ENCODE measurements around the gene HBD.
"Not testable (repeated sequence)": the region's sequence is repeated elsewhere in the genome, so short reads cannot be mapped to it uniquely, and the experiment has no call there.

The HBD gene

DNA sequence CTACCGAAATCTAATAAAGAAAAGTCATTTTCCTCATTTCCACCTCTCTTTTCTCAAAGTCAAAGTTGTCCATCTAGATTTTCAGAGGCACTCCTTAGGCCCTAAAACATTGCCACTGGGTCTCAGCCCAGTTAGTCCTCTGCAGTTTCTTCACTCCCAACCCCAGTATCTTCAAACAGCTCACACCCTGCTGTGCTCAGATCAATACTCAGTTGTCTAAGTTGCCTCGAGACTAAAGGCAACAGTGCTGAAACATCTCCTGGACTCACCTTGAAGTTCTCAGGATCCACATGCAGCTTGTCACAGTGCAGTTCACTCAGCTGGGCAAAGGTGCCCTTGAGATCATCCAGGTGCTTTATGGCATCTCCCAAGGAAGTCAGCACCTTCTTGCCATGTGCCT lies 19.7 kb upstream of the HBD start:
- not testable (repeated sequence) for DNase-seq (ENCODE audit: insufficient read length, low spot score); FAIRE-seq

DNA sequence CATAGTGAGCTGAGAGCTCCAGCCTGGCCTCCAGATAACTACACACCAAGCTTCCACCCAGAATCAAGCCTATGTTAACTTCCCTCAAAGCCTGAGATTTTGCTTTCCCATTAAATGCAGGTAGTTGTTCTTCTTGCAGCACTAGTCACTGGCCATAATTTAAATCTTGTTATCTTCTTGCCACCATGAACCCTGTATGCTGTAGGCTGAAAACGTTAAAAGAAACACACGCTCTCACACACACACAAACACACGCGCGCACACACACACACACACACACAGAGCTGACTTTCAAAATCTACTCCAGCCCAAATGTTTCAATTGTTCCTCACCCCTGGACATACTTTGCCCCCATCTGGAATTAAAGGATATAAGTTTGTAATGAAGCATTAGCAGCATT lies 19.2 kb upstream of the HBD start:
- not testable (repeated sequence) for FAIRE-seq; DNase-seq (ENCODE audit: insufficient read length, low spot score)

DNA sequence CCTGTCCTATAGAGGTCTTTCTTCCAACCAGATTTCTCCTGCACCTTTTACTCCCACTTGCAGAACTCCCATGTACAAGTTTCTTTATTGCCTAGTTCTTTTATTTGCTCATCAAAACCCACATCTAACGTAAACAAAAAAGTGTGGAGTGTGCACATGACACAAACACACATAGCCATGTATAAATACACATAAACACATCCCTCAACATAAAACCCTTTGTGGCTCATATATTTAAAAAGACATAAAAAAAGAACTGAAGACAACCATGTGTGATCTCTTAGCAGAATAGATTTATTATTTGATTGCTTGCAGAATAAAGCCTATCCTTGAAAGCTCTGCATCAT lies 18.6 kb upstream of the HBD start:
- FAIRE-seq (no peak), DNase-seq (ENCODE audit: insufficient read length, low spot score) (no peak)

DNA sequence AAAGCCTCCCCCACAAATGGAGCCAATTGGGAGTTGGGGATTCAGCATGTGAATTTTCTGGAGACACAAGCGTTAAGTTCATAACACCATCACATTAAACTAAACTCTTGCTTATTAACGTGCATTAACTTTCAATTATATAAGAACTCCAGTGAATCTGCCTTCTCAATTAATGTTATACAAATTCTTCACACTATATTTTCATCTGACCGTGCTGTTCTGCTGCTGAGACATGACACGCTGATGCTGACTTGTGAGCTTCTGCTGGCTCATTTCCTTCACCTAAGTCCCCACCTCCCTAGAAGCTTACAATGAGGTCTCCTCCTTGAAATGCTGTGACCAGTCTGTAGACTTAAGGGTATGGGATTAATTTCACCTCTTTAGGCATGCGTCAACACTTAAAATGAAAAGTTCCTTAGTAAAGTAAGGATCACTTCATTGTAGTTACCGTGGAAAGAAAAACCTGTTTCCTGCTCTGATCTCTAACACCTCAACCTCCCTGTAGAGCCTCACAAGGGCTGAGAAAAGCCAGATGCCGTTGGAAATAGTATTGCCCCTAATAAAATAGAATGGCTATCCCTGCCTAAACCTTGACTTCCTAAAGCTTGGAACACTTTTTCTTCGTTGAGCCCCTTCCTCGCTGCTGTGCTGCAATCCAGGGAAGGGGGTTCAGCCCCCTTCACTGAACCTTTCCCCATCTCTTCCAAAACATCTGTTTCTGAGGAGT lies 18.1 kb upstream of the HBD start:
- FAIRE-seq (no peak), DNase-seq (ENCODE audit: insufficient read length, low spot score) (no peak)

DNA sequence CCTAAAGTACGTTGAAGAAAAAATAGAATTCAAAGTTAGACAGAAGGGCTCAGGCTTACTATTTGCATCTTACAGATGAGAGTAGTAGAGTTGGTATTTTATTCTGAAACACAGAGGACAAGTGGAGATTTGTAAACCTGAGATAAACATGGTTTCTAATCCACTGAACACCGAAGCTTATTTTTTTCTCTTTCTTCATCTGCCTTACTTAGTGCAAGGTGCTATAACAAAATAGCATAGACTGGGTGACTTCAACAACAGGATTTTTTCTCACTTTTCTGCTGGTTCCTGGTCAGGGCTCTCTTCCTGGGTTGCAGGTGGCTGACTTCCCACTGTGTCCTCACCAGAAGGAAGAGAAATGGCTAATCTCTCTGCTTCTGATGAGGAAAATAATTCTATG lies 17.5 kb upstream of the HBD start:
- no peak for FAIRE-seq
- DNase-seq (ENCODE audit: insufficient read length, low spot score) = no peak

DNA sequence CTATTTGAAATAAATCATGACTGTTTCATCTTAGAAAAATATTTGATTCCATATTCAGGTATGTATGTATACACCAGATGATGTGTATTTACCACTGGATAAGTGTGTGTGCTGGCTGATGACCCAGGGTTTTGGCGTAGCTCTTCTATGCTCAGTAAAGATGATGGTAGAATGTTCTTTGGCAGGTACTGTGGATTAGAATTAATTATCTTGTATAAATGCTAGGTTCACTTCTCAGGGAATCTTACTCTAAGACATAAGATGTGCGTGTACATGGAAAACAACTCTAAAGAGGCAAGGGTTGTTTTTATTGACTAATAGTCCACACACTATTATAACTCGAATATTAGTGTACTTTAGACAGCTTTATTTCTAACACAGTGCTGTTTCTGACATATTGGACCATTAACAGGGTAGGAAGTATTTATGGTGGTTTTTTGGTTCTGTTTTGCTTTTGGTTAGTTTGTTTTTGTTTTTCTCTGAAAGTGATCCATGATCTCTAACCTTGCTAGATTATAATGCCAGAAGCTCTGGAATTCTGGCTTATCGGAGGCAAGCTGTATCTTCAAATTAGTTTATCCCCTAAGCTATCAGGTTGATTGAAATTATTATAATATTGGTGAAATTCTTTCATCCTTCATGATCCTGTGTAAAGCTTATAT lies 16.4 kb upstream of the HBD start:
- FAIRE-seq (no peak), DNase-seq (ENCODE audit: insufficient read length, low spot score) (no peak)

DNA sequence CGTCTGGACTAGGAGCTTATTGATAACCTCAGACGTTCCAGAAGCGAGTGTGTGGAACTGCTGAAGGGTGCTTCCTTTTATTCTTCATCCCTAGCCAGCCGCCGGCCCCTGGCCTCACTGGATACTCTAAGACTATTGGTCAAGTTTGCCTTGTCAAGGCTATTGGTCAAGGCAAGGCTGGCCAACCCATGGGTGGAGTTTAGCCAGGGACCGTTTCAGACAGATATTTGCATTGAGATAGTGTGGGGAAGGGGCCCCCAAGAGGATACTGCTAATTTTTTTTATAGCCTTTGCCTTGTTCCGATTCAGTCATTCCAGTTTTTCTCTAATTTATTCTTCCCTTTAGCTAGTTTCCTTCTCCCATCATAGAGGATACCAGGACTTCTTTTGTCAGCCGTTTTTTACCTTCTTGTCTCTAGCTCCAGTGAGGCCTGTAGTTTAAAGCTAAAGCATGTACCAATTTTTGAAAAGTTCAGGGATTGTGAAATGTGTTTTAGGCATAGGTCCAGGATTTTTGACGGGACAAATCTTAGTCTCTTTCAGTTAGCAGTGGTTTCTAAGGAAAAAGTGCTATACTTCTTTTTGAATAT lies 15.6 kb upstream of the HBD start, which contains the start of gene HBG1:
Gene HBG1 (minus strand): TSS at position 51 of the 590 bp plus-strand sequence. CDS start 53 bp downstream, outside the sequence.
- not testable (repeated sequence) for DNase-seq (ENCODE audit: insufficient read length, low spot score); FAIRE-seq

DNA sequence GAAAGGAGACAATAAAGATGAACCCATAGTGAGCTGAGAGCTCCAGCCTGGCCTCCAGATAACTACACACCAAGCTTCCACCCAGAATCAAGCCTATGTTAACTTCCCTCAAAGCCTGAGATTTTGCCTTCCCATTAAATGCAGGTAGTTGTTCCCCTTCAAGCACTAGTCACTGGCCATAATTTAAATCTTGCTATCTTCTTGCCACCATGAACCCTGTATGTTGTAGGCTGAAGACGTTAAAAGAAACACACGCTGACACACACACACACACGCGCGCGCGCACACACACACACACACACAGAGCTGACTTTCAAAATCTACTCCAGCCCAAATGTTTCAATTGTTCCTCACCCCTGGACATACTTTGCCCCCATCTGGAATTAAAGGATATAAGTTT lies 14.2 kb upstream of the HBD start:
- not testable (repeated sequence) for FAIRE-seq; DNase-seq (ENCODE audit: insufficient read length, low spot score)

DNA sequence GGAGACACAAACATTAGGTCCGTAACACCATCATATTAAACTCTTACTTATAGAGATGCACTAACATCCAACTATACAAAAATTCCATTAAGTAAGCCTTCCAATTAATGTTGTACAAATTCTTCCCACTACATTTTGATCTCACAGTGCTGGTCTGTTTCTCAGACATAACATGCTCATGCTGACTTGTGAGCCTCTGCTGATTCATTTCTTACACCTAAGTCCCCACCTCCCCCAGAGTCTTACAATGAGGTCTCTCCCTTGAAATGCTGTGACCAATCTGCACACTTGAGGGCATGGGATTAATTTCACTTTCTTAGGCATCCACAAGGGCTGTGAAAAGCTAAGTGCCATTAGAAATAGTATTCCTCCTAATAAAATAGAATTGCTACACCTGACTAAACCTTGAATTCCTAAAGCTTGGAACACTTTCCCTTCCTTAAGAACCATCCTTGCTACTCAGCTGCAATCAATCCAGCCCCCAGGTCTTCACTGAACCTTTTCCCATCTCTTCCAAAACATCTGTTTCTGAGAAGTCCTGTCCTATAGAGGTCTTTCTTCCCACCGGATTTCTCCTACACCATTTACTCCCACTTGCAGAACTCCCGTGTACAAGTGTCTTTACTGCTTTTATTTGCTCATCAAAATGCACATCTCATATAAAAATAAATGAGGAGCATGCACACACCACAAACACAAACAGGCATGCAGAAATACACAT lies 13.3 kb upstream of the HBD start:
- DNase-seq (ENCODE audit: insufficient read length, low spot score) (no peak), FAIRE-seq (no peak)

DNA sequence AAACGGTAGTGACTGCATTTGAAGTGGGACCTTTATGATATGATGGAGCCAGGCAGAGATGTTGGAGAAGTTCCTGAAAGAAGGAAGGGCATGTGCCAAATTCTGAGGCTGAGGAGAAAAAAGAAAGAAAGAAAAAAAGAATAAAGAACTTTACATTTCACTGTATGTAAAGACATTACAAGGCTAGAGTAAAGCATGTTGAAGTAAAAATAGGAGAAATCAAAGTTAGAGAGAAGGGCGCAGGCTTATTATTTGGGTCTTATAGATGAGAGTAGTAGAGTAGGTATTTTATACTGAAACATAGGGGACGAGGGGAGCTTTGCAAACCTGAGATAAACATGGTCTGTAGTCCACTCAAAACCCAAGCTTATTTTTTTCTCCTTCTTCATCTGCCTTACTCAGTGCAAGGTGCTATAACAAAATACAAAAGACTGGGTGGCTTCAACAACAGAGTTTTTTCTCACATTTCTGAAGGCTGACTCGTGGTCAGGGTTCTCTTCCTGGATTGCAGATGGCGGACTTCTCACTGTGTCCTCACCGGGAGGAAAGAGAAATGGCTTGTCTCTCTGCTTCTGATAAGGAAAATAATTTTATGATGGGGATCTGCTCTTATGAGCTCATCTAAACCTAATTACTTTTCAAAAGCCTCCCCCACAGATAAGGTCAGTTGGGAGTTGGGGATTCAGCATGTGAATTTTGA lies 12.6 kb upstream of the HBD start:
- FAIRE-seq = no peak
- DNase-seq (ENCODE audit: insufficient read length, low spot score) = no peak

DNA sequence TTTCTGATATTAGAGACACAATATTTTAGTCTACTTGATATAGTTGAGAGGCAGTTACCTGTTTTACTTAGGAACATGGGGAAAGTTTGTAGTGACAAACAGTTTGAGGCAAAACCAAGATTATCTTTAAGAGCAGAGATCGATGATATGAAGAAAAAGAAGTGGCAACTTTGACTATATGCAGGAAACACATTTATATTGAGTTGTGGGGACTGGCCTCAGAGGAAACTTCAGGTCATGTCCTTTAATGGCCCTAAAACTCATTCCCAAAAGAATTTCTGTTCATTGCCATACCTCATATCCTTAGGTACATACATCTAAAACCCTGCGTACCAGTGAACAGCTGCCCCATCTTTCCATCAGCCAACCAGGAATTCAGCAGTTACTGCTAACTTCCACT lies 10.9 kb upstream of the HBD start:
- DNase-seq (ENCODE audit: insufficient read length, low spot score) = no peak
- no peak for FAIRE-seq

DNA sequence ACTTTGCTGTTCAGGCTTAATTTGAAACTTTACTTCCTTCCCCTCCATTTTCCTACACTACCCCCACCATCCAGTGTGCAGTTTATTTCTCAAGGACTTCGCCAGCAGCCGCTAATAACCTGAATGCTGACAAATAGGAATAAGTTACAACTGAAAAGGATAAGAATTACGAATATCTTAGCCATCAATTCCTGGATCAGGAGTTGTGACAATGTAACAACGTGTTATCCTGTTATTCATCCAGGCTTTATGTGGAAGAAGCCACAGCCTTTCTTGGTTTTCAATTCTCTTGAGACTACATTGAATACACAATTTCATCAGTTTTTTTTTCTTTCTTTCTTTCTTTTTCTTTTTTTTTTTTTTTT lies 9.5 kb upstream of the HBD start:
- FAIRE-seq (no peak), DNase-seq (ENCODE audit: insufficient read length, low spot score) (no peak)

DNA sequence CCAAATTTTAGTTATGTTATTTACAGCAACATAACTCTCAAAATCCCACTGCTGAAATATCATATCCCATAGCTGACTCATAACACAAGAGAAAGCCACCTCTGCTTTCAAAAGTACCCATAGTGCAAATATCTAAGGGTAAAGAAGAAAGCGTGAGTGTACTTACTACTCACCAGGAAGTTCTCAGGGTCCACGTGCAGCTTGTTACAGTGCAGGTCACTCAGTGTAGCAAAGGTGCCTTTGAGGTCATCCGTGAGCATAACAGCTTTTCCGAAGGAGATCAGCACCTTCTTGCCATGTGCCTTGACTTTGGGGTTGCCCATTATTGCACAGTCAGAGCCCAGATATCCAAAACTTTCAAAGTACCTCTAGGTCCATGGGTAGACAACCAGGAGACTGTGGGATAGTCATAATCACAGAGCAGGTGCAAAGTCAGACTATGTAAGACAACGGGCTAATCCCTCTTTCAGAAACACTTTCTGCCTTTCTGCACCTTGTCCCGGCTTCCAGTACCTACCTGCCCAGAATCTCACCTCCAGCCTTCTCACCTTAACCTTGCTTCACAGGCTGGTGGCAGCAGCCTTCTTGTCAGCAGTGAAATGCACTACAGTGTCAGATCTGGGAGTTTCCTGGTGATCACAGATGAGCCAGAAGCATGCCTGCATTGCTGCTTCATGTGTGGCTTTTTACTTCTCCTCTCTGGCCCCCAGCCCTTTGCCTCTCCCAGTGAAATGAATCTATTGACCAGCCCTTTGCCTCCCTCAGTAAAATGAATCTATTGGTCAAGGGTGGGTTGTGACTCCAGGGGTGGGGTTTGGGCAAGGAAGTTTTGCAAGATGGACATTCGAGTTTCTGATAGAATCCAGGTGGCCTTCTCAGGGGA lies 8.9 kb upstream of the HBD start:
- FAIRE-seq = no peak
- DNase-seq (ENCODE audit: insufficient read length, low spot score) = no peak

DNA sequence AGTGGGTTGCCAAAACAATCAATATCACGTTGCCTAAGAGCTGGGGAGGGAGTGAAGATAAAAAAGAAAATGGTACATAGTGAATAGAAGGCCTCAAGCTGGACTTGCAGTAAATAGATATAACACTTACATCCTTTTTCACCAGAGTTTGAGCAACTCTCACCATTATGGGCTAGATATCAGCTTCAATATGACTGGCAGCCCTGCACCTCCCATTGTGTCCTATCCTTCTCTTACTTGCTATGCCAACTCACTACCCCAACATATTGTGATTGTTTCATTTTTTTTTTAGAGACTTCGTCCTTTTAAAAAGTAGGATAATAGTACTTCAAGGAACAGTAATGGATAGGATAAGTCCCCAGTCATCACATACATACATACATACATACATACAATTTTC lies 7.9 kb upstream of the HBD start:
- DNase-seq (ENCODE audit: insufficient read length, low spot score) = no peak
- FAIRE-seq = no peak

DNA sequence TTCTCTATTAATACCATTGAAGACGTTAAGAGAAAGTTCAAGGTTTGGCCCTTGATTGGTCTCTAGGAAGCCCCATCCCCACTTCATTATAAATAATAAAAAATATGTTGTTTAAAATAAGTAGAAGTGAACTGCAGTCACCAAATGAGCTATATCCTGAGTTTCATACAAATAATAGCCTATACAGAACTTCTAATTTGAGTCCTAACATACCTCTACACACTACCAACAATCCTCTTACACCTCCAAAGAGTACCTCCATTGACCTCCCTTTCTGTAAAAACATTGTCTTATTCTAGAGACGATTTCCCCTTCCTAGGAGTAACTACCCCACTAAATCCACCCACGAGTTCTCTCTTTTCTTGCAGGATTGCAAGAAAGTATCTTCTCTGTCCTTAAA lies 7.2 kb upstream of the HBD start:
- FAIRE-seq = no peak
- DNase-seq (ENCODE audit: insufficient read length, low spot score) = no peak

DNA sequence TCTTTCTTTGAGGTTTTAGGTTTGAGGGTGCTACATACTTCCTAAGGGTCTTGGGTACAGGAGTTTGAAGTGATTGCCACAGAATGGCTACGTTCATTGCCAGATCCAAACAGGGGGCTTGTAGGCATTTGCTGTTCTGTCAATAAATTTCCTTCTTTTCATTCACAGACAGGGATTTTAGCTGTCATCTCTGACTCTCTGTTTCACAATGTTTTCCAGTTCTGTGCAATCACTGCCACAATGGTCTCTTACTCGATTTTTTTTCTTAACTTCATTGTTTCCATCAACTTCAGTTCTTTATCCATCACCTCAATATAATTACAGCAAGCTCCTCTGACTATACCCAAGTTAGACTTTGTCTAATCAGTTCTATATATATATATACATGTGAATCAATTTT lies 6.2 kb upstream of the HBD start:
- DNase-seq (ENCODE audit: insufficient read length, low spot score) = no peak
- no peak for FAIRE-seq

DNA sequence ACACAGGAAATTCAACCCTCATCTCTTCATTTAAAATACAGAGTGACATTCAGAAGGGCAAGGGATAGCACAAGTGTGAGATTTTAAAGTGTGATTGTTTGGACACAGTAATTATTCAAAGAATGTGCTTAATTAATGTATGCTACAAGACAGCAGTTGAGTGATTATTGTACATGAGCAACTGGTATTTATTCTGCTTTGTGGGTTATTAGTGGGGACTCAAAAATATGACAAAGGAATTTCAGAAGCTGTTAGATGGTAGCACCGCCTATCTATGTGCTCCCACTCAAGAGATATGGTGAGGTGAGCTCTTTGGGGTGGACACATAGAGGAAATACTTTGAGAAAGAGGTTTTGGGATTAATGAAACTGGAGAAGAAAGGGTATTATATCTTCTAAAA lies 5.8 kb upstream of the HBD start:
- no peak for FAIRE-seq
- DNase-seq (ENCODE audit: insufficient read length, low spot score) = no peak

DNA sequence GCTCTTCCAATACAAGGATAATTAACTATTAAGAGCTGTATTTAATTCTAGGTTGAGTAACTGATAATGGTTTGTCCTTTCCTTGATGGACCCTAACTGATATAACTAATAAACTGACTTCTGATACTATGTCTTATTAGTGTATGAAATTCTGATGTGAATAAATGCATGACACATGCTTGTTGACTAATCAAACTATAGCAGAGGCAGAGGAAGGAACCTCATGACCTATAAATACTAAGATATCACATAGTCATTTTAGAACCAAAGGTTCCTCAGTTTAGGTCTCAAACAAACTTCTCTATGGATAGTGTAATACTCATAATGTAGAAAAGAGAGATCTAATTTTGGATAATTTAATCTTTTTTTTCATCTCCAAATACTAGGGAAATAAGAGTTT lies 4.8 kb upstream of the HBD start:
- FAIRE-seq = no peak
- no peak for DNase-seq (ENCODE audit: insufficient read length, low spot score)

DNA sequence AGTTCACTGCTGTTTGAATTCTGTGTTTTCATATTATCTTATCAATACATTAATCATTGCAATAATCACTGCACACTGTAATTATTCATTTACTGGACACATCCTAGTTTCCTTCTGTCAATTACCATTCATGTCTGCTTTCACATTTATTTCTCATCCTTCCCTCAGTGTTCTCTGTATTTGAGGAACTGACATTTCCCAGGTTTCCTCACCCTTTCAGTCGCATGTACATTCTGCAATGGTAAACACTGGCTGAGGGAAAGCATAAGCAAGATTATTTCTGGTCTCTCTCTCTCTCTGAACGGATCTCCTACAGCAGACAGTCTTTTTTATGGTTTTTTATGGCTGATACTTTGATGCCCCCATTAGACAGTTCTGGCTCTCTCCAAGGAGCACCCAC lies 4.2 kb upstream of the HBD start:
- FAIRE-seq (no peak), DNase-seq (ENCODE audit: insufficient read length, low spot score) (no peak)

DNA sequence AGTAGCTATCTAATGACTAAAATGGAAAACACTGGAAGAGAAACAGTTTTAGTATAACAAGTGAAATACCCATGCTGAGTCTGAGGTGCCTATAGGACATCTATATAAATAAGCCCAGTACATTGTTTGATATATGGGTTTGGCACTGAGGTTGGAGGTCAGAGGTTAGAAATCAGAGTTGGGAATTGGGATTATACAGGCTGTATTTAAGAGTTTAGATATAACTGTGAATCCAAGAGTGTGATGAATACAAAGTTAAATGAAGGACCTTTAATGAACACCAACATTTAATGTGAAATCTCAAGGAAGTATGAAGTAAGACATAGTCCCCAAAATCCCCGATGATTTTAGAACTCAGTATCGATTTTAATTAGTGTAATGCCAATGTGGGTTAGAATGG lies 3.1 kb upstream of the HBD start:
- FAIRE-seq = no peak

More for the DNA sequence above, 3.1 kb upstream of the HBD start:
- no peak for DNase-seq (ENCODE audit: insufficient read length, low spot score)
